Measurements from ENCODE around the gene ADAT1.

ADAT1 gene

DNA sequence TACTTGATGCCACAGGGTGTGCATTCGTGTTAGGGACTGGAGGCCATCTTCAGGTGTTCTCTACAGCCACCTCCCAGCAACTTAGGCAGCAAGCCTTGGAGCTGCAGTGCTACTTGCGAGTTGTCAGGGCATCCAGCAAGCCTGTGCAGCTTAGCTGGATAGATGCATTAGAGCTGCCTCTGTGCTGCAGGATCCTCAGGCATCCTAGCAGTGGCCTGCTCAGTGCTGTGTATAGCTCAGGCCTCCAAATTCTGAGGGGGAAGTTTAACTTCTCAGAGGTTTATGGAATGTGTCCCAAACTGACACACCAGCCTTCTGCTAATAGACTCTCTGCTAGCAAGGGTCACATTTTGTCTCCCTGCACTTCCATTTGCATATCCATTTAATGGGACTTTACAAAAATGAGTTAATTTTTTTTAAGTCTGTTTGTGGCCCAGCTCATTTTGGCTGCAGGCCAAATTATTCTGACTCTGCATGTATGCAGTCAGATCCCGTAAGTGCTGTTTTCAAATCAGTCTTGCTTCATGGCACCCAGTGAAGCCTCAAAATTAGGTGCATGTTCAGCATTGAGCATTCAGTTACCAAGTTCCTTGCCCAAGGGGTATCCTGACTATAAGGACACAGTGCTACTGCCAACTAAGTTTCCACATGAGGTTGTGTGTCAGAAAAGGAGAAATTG lies 50.1 kb downstream of the ADAT1 start:
- Histone ChIP-seq H3K27me3 (ENCODE audit: control insufficient read depth, insufficient read depth, low read length) (no peaks in the 10 kb centered on the region), H3K4me1 (ENCODE audit: control insufficient read depth, low read depth, low read length) (peaks cover 8% of the 10 kb centered on the region), H3K9me3 (ENCODE audit: control insufficient read depth, low read depth, low read length) (no peaks in the 10 kb centered on the region), H3K36me3 (ENCODE audit: control insufficient read depth, low read depth, low read length) (peaks cover 76% of the 10 kb centered on the region), H3K27ac (ENCODE audit: low read length) (no peak overlapping the region), H3K9ac (ENCODE audit: low read length) (no peak overlapping the region), H3K4me3 (ENCODE audit: low read length) (no peak overlapping the region)

DNA sequence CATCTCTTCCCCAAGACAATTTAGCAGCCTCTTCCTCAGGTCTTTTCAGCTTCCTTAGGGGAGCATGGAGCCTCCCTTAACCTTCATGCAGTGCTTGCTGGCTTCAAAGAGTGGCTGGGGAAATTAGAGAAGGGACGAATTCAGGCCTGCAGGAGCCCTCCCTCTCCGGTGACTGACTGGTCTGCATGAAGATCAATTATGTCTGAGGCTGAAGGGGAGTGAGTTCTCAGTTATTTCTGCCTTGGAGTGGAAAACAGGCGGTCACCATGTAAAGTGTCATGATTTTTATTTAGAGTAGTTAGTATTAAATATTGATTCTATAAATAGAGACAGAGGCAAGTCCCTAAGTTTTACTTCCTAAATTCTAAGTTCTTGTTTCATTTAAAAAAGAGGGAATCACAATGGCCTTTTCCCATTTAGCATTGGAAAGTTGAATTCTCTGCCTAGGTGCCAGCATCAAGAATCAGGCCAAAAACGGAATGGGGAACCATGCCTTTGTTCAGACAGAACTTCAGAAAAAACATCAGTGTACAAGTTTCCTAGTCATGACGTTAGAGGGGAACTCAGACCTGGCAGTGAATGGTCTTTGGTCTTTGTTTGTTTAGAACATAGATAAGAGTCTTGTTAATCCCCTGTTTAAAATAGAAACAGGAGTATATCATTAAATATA lies 52.5 kb downstream of the ADAT1 start:
- H3K27ac ChIP-seq (ENCODE audit: low read length), result no peak overlapping the region
- H3K9me3 ChIP-seq (ENCODE audit: control insufficient read depth, low read depth, low read length), result no peaks in the 10 kb centered on the region
- no peak overlapping the region for H3K9ac ChIP-seq (ENCODE audit: low read length)
- H3K27me3 ChIP-seq (ENCODE audit: control insufficient read depth, insufficient read depth, low read length), result no peaks in the 10 kb centered on the region
- H3K36me3 ChIP-seq (ENCODE audit: control insufficient read depth, low read depth, low read length), result peaks cover 57% of the 10 kb centered on the region
- H3K4me1 ChIP-seq (ENCODE audit: control insufficient read depth, low read depth, low read length), result peaks cover 5% of the 10 kb centered on the region
- no peak overlapping the region for H3K4me3 ChIP-seq (ENCODE audit: low read length)

DNA sequence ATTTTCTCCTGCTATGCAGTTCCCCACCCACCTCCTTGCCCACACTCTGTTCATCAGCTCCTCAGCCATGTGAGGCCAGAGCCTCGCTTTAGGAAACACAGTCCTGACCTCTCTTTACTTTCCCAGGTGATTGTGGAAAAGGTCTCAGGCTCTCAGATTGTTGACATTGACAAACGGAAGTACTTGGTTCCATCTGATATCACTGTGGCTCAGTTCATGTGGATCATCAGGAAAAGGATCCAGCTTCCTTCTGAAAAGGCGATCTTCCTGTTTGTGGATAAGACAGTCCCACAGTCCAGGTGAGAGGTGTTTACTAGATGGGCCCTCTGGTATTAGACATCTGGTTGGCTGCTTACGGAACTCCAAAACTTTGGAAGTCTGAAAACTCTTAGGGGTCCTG lies 55.2 kb downstream of the ADAT1 start:
- Histone ChIP-seq H3K4me3 (ENCODE audit: low read length) (no peak overlapping the region), H3K9me3 (ENCODE audit: control insufficient read depth, low read depth, low read length) (no peaks in the 10 kb centered on the region), H3K36me3 (ENCODE audit: control insufficient read depth, low read depth, low read length) (peaks cover 45% of the 10 kb centered on the region)

DNA sequence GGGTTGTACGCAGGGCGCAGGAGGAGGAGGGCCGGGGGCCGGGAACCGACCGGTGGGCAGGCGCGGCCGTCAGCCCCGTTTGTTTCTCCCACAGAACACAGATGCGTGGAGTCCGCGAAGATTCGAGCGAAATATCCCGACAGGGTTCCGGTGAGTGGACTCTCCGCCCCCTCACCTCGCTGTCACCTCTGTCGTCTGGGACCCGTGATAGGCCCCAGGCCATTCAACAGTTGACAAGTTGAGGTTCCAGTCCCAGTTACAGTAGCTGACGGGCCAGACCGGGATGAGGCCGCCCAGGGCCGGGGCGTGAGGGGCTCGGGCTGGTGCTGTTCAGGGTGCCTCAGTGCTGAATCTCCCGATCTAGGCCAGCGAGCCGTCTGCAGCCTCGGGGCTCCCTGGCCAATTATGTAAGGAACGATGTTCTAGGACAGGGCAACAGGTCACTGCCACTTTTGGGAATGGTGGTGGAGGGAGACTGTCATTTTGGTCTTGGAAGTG lies 56.3 kb downstream of the ADAT1 start:
- no peaks in the 10 kb centered on the region for H3K9me3 ChIP-seq (ENCODE audit: control insufficient read depth, low read depth, low read length)
- H3K4me1 ChIP-seq (ENCODE audit: control insufficient read depth, low read depth, low read length), result peaks cover 19% of the 10 kb centered on the region
- H3K9ac ChIP-seq (ENCODE audit: low read length), result peak overlapping the region; percentile 68
- peaks cover 36% of the 10 kb centered on the region for H3K36me3 ChIP-seq (ENCODE audit: control insufficient read depth, low read depth, low read length)
- no peaks in the 10 kb centered on the region for H3K27me3 ChIP-seq (ENCODE audit: control insufficient read depth, insufficient read depth, low read length)
- H3K27ac ChIP-seq (ENCODE audit: low read length), result no peak overlapping the region
- peak overlapping the region; percentile 78 for H3K4me3 ChIP-seq (ENCODE audit: low read length)

More for the DNA sequence above, 55.2 kb downstream of the ADAT1 start:
- peaks cover 19% of the 10 kb centered on the region for H3K4me1 ChIP-seq (ENCODE audit: control insufficient read depth, low read depth, low read length)
- H3K9ac ChIP-seq (ENCODE audit: low read length), result no peak overlapping the region
- no peak overlapping the region for H3K27ac ChIP-seq (ENCODE audit: low read length)
- H3K27me3 ChIP-seq (ENCODE audit: control insufficient read depth, insufficient read depth, low read length), result no peaks in the 10 kb centered on the region

GRCh38 chr16:75566040-75566757 lies 56.9 kb downstream of the ADAT1 start, which contains the start of gene GABARAPL2:
Gene GABARAPL2 (plus strand): TSS chr16:75566379. CDS start chr16:75566487, 108 bp downstream.
- Histone ChIP-seq H3K4me3 (ENCODE audit: low read length) (peak within 1 kb of the TSS; percentile 78), H3K9me3 (ENCODE audit: control insufficient read depth, low read depth, low read length) (no peaks in the 10 kb centered on the region), H3K9ac (ENCODE audit: low read length) (peak within 1 kb of the TSS; percentile 68), H3K27me3 (ENCODE audit: control insufficient read depth, insufficient read depth, low read length) (no peaks in the 10 kb centered on the region), H3K27ac (ENCODE audit: low read length) (no peak within 1 kb of the TSS), H3K4me1 (ENCODE audit: control insufficient read depth, low read depth, low read length) (peaks cover 19% of the 10 kb centered on the region), H3K36me3 (ENCODE audit: control insufficient read depth, low read depth, low read length) (peaks cover 33% of the 10 kb centered on the region)

DNA sequence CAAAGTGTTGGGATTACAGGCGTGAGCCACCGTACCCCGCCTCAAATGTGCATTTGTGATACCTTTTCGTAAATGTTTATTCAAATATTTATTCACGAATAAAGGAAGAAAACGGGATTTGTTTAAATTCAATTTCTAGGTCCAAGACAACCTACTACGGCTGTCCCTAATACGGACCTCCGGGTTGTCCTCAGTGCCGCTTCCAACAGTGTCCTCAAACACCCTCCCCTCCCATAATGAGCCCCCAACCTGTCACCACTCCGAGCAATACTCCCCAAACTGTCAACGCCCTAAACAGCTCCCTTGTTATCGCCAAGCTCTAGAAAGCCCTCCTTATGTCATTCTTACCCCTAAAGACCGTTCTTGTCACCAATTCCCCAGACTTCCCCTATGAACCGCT lies 57.4 kb downstream of the ADAT1 start:
- Histone ChIP-seq H3K27me3 (ENCODE audit: control insufficient read depth, insufficient read depth, low read length) (no peaks in the 10 kb centered on the region), H3K27ac (ENCODE audit: low read length) (no peak overlapping the region), H3K9ac (ENCODE audit: low read length) (no peak overlapping the region), H3K4me1 (ENCODE audit: control insufficient read depth, low read depth, low read length) (peaks cover 19% of the 10 kb centered on the region), H3K36me3 (ENCODE audit: control insufficient read depth, low read depth, low read length) (peaks cover 29% of the 10 kb centered on the region), H3K4me3 (ENCODE audit: low read length) (peak overlapping the region; percentile 78), H3K9me3 (ENCODE audit: control insufficient read depth, low read depth, low read length) (no peaks in the 10 kb centered on the region)

- Histone ChIP-seq H3K36me3 (ENCODE audit: control insufficient read depth, low read depth, low read length) (no peaks in the 10 kb centered on the region), H3K4me1 (ENCODE audit: control insufficient read depth, low read depth, low read length) (peaks cover 25% of the 10 kb centered on the region), H3K4me3 (ENCODE audit: low read length) (no peak overlapping the region), H3K27ac (ENCODE audit: low read length) (peak overlapping the region; percentile 33), H3K9me3 (ENCODE audit: control insufficient read depth, low read depth, low read length) (no peaks in the 10 kb centered on the region), H3K27me3 (ENCODE audit: control insufficient read depth, insufficient read depth, low read length) (no peaks in the 10 kb centered on the region), H3K9ac (ENCODE audit: low read length) (peak overlapping the region; percentile 12)
Observed at GRCh38 chr16:75559564-75560372, 63.3 kb downstream of the ADAT1 start.

GRCh38 chr16:75558846-75559401 lies 64.2 kb downstream of the ADAT1 start:
- H3K4me1 ChIP-seq (ENCODE audit: control insufficient read depth, low read depth, low read length), result peaks cover 21% of the 10 kb centered on the region
- no peaks in the 10 kb centered on the region for H3K27me3 ChIP-seq (ENCODE audit: control insufficient read depth, insufficient read depth, low read length)

GRCh38 chr16:75556431-75556950 lies 66.6 kb downstream of the ADAT1 start:
- peak overlapping the region; percentile 94 for H3K4me3 ChIP-seq (ENCODE audit: low read length)

More at GRCh38 chr16:75558846-75559401, 64.2 kb downstream of the ADAT1 start:
- Histone ChIP-seq H3K9ac (ENCODE audit: low read length) (no peak overlapping the region), H3K4me3 (ENCODE audit: low read length) (no peak overlapping the region), H3K27ac (ENCODE audit: low read length) (no peak overlapping the region), H3K9me3 (ENCODE audit: control insufficient read depth, low read depth, low read length) (no peaks in the 10 kb centered on the region), H3K36me3 (ENCODE audit: control insufficient read depth, low read depth, low read length) (no peaks in the 10 kb centered on the region)

DNA sequence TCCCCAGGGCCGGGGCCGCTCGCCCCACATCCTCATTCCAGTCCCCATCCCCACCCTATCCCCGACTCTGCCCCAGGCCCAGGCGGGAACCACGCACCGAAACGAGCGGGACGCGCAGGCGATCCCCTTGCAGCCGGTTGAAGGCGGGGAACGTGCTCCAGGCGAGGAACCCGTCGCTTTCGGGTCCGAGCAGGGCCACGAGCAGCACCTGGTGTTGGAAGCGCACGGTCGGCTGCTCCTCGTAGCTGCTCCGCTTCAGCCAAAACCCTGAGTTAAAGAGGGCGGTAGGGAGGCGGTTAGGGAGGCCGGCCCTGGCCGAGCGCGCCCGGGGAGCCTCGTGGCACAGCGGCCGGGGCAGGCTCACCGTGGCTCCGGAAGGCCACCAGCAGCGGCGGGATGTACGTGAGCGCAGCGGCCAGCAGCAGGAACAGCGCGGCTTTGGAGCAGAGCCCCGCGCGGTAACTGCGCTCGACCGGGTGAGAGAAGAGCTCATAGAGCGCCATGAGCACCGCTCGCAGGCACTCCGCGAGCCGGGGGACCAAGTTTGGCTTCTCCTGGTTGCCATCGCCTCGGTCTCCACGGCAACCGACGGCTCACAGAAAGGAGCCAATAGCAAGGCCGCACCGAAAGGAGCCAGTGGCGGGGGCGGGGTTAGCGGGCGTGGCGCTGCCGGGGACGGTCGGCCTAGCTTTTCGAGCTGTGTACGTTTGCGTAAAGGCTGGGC lies 67.2 kb downstream of the ADAT1 start, which contains the start of gene TMEM231:
Gene TMEM231, minus strand, starts transcription at position 546 of the 724 bp plus-strand sequence. Its CDS starts 43 bp downstream, at position 503.
- Histone ChIP-seq H3K4me3 (ENCODE audit: low read length) (peak within 1 kb of the TSS; percentile 94), H3K9ac (ENCODE audit: low read length) (peak within 1 kb of the TSS; percentile 85)

More at GRCh38 chr16:75556431-75556950, 66.6 kb downstream of the ADAT1 start:
- Histone ChIP-seq H3K27ac (ENCODE audit: low read length) (no peak overlapping the region), H3K9me3 (ENCODE audit: control insufficient read depth, low read depth, low read length) (no peaks in the 10 kb centered on the region), H3K27me3 (ENCODE audit: control insufficient read depth, insufficient read depth, low read length) (no peaks in the 10 kb centered on the region), H3K36me3 (ENCODE audit: control insufficient read depth, low read depth, low read length) (no peaks in the 10 kb centered on the region), H3K4me1 (ENCODE audit: control insufficient read depth, low read depth, low read length) (peaks cover 18% of the 10 kb centered on the region), H3K9ac (ENCODE audit: low read length) (no peak overlapping the region)

More for the DNA sequence above, 67.2 kb downstream of the ADAT1 start, which contains the start of gene TMEM231:
- Histone ChIP-seq H3K36me3 (ENCODE audit: control insufficient read depth, low read depth, low read length) (no peaks in the 10 kb centered on the region), H3K9me3 (ENCODE audit: control insufficient read depth, low read depth, low read length) (no peaks in the 10 kb centered on the region), H3K27ac (ENCODE audit: low read length) (peak within 1 kb of the TSS; percentile 61), H3K4me1 (ENCODE audit: control insufficient read depth, low read depth, low read length) (peaks cover 18% of the 10 kb centered on the region), H3K27me3 (ENCODE audit: control insufficient read depth, insufficient read depth, low read length) (no peaks in the 10 kb centered on the region)

Measured in iPS-18a (cell line).